Tibial artery (tissue), 4 donors: ENCODE data around the gene TMEM256.
A peak's percentile ranks its signal among the peaks of the same experiment; 100 is the strongest.

Experiments used
- DNase-seq, 2 donors: peaks; one replicate each; pipeline ENCODE4 v3.0.0-alpha.2; 2019
- H3K27ac ChIP-seq, 2 donors: fragments of 200-600 bp; sonication (generic) in 1 of 2; 1 replicate in 1 of 2; 2 replicates in 1 of 2; pipeline ENCODE4 v1.5.1; 2018 to 2019; ENCODE audit warnings: mild to moderate bottlenecking in 1 of 2
- H3K27me3 ChIP-seq, 2 donors: fragments of 200-600 bp; sonication (generic) in 1 of 2; one replicate each; pipeline versions ENCODE4 v1.5.1 to v1.6.0; 2016 to 2019
- H3K36me3 ChIP-seq, 3 donors: fragments of 200-600 bp; sonication (generic) in 2 of 3; one replicate each; pipeline ENCODE4 v1.5.1; 2016 to 2019; ENCODE audit warnings: mild to moderate bottlenecking in 2 of 3
- H3K4me1 ChIP-seq, 4 donors: fragments of 200-600 bp; sonication (generic) in 2 of 4; 1 replicate in 3 of 4; 2 replicates in 1 of 4; pipeline ENCODE4 v1.5.1; 2016 to 2019
- H3K4me3 ChIP-seq, 2 donors: fragments of 200-600 bp; sonication (generic) in 1 of 2; 1 replicate in 1 of 2; 2 replicates in 1 of 2; pipeline ENCODE4 v1.5.1; 2018 to 2019; ENCODE audit warnings: mild to moderate bottlenecking in 2 of 2
- H3K9me3 ChIP-seq, 3 donors: fragments of 200-600 bp; sonication (generic) in 1 of 3; one replicate each; pipeline ENCODE4 v1.5.1; 2016 to 2019
- CTCF ChIP-seq, 2 experiments: fragments of 200-600 bp in 1 of 2; fragments of 450-650 bp in 1 of 2; IDR thresholded peaks; one replicate each; pipeline ENCODE4 v1.5.1; 2017 to 2019; ENCODE audit warnings: antibody characterized with exemption in 2 of 2, mild to moderate bottlenecking in 1 of 2, moderate library complexity in 1 of 2
- intact Hi-C: fragments of 100-400 bp; cut with DNase I; formaldehyde crosslinking; loops from one replicate; pipeline ENCODE4 v1.15.0; 2023; ENCODE audit warnings: low total_unique reads

The TMEM256 gene

GRCh38 chr17:7356756-7357155 is 47.1 kb downstream of the TMEM256 start:
- no peak for DNase-seq
- peaks cover 0 to 43% (median 31%) of the 10 kb centered on the region in 4 donors for H3K4me1 ChIP-seq
- no peaks in the 10 kb centered on the region for H3K27me3 ChIP-seq
- TF ChIP-seq CTCF (IDR thresholded peaks at IDR 0.05) = no peak
- no peaks in the 10 kb centered on the region for H3K36me3 ChIP-seq
- no peak overlapping the region for H3K4me3 ChIP-seq
- intact Hi-C loops = no loop called here
- no peaks in the 10 kb centered on the region for H3K9me3 ChIP-seq
- peak overlapping the region in 1 of 2 donors; percentile 29 for H3K27ac ChIP-seq

- peak; percentile 72 to 86 for TF ChIP-seq CTCF (IDR thresholded peaks at IDR 0.05)
- peaks cover 0 to 43% (median 31%) of the 10 kb centered on the region in 4 donors for H3K4me1 ChIP-seq
- intact Hi-C loops = no loop called here
These were observed 47.8 kb downstream of the TMEM256 start for GRCh38 chr17:7356072-7356549.

GRCh38 chr17:7355573-7355972 is 48.3 kb downstream of the TMEM256 start:
- Histone ChIP-seq H3K9me3 (no peaks in the 10 kb centered on the region), H3K36me3 (no peaks in the 10 kb centered on the region), H3K27me3 (no peaks in the 10 kb centered on the region), H3K4me1 (peaks cover 0 to 44% (median 31%) of the 10 kb centered on the region in 4 donors), H3K27ac (no peak overlapping the region), H3K4me3 (no peak overlapping the region)
- TF ChIP-seq CTCF (IDR thresholded peaks at IDR 0.05) = no peak
- no peak for DNase-seq
- intact Hi-C loops = no loop called here

More at GRCh38 chr17:7356072-7356549, 47.8 kb downstream of the TMEM256 start:
- Histone ChIP-seq H3K27me3 (no peaks in the 10 kb centered on the region), H3K27ac (no peak overlapping the region), H3K9me3 (no peaks in the 10 kb centered on the region), H3K36me3 (no peaks in the 10 kb centered on the region), H3K4me3 (no peak overlapping the region)
- peak; percentile 75 to 87 for DNase-seq

- intact Hi-C loops = no loop called here
- H3K4me1 ChIP-seq = peaks cover 0 to 50% (median 31%) of the 10 kb centered on the region in 4 donors
- DNase-seq = no peak
These were observed 48.8 kb downstream of the TMEM256 start, which contains the start of gene TMEM95 for GRCh38 chr17:7355053-7355452. TSS of gene TMEM95 (plus strand) at chr17:7355156. CDS start at chr17:7355205, 49 bp downstream.

GRCh38 chr17:7354262-7354843 is 49.5 kb downstream of the TMEM256 start:
- Histone ChIP-seq H3K4me1 (peaks cover 0 to 57% (median 38%) of the 10 kb centered on the region in 4 donors), H3K4me3 (no peak overlapping the region), H3K27ac (peak overlapping the region in 1 of 2 donors; percentile 99), H3K9me3 (no peaks in the 10 kb centered on the region), H3K36me3 (no peaks in the 10 kb centered on the region), H3K27me3 (no peaks in the 10 kb centered on the region)
- no peak for TF ChIP-seq CTCF (IDR thresholded peaks at IDR 0.05)
- DNase-seq = no peak
- intact Hi-C loops = loop anchor here (5.0 kb wide), 2 partner anchors 83 to 208 kb away; partner anchors contain the start of genes FGF11, SENP3 and TMEM102

More at GRCh38 chr17:7355053-7355452, 48.8 kb downstream of the TMEM256 start, which contains the start of gene TMEM95:
- Histone ChIP-seq H3K27ac (peak within 1 kb of the TSS in 1 of 2 donors; percentile 99), H3K36me3 (no peaks in the 10 kb centered on the region), H3K27me3 (no peaks in the 10 kb centered on the region), H3K9me3 (no peaks in the 10 kb centered on the region), H3K4me3 (no peak within 1 kb of the TSS)
- TF ChIP-seq CTCF (IDR thresholded peaks at IDR 0.05) = no peak
